Vagina (tissue), 2 donors: Measurements from ENCODE around the gene FOXN1.

ENCODE experiments used
- CTCF ChIP-seq, 3 experiments: fragments of 450-650 bp in 2 of 3; fragments of 200-600 bp in 1 of 3; sonication (generic) in 1 of 3; IDR thresholded peaks; one replicate each; pipeline ENCODE4 v1.5.1; 2017 to 2019; ENCODE audit warnings: antibody characterized with exemption in 3 of 3, mild to moderate bottlenecking in 2 of 3, moderate library complexity in 2 of 3
- POLR2AphosphoS5 ChIP-seq, 2 donors: sonication (generic); formaldehyde crosslinking; IDR thresholded peaks; one replicate each; pipeline ENCODE4 v1.9.0; 2017; ENCODE audit warnings: antibody characterized with exemption in 2 of 2, mild to moderate bottlenecking in 2 of 2, low read depth in 1 of 2; ENCODE audit not compliant: insufficient read depth in 1 of 2

DNA sequence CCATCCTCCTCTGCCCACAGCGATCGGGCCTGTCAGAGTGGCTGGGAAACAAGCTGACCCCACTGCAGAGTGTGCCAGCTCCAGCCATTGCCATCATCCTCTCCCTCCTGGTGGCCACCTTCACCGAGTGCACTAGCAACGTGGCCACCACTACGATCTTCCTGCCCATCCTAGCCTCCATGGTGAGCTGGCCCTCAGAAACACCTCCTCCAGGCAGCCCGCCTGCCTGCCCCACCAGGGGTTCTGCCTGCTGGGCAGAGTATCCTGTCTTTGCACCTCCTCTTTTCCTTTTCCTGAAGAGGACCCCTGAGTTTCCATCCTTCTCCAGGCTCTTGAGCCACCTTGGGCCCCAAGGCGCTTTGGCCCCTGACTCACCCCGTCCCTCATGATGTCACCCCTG lies 10.5 kb upstream of the FOXN1 start:
- no peak for TF ChIP-seq CTCF (IDR thresholded peaks at IDR 0.05)
- TF ChIP-seq POLR2AphosphoS5 (IDR thresholded peaks at IDR 0.05; ENCODE audit: insufficient read depth in 1 of 2, low read depth in 1 of 2) = no peak
